GM18499 (cell line): Measurements from ENCODE around the gene MAG.

Experiments
- ATAC-seq: cut with Tn5 transposase; IDR thresholded peaks from one replicate; pipeline ENCODE4 v1.9.1; 2021; ENCODE audit warnings: moderate number of reproducible peaks; ENCODE audit not compliant: insufficient read depth, unreplicated experiment

MAG gene

GRCh38 chr19:35314031-35314430, 22.1 kb downstream of the MAG start:
- no peak for ATAC-seq

GRCh38 chr19:35314858-35315470, 23.0 kb downstream of the MAG start:
- ATAC-seq = no peak

GRCh38 chr19:35315883-35316282, 23.9 kb downstream of the MAG start:
- ATAC-seq = no peak

DNA sequence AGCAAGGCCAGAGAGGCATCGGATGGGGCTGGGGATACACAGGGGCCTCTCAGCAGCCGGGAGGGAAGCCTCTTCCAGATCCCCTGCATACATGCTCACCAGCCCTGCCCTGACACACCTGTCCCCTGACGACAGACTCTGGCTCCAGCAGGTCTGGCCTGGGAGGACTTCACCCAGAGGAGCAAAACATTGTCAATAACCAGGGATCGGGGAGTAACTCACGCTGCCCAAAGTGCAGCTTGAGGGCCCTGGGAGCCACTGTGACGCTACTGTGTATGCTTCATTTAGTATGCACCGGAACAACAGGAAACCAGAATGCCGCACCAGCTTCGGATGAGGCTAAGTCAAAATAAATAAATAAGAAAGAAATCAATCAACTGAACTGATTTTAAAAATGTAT, 24.6 kb downstream of the MAG start:
- ATAC-seq = no peak

DNA sequence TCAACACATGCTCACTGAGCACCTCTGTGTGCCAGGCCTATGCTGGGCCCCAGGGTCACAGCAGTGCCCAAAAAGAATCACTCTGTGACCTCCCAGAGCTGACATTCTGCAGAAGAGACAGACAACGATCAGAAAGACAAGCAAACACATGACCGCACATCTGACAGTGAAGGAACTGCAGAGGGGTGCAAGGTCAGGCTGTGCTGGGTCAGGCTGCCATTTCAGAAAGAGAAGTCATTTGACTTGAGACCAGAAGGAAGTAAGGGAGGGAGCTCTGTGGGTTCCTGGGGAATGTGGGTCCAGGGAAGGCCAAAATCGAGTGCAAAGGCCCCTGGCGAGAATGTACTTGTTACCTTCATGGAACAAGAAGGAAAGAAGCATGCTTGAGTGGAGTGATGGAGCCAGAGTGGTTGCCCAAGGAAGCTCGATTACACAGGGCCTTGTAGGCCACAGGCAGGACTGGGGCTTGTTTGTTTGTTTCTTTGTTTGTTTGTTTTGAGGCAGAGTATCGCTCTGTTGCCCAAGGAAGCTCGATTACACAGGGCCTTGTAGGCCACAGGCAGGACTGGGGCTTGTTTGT, 25.6 kb downstream of the MAG start:
- no peak for ATAC-seq

GRCh38 chr19:35318679-35319448, 26.9 kb downstream of the MAG start:
- no peak for ATAC-seq

DNA sequence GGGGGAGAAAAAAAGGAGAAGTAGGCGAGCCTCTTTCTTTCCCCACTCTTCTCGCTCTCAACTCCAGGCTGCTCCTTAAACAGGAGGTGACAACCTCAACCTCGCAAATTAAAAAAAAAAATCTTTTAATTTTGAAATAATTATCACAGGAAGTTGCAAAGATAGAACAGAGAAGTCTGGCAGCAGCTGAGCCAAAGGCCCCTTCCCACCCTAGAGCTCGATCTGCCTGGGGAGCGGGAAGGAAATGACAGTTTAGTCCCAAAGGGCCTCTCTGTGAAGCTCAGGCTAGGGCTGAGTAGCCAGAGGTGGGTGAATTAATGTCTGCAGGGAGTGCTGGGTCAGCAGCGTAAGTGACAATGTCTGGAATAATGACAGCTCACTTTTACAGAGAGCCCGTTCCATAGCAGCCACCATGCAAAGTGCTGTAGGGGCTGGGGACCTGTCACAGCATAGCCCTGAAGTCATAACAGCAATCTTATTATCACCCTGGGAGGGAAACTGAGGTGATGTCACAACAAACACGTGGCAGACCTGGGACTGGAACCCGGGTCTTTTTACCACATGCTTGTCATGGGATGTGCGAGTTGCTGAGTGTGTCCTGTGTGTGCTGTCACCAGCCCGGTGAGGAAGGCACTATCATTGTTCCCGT, 28.2 kb downstream of the MAG start:
- ATAC-seq = no peak

DNA sequence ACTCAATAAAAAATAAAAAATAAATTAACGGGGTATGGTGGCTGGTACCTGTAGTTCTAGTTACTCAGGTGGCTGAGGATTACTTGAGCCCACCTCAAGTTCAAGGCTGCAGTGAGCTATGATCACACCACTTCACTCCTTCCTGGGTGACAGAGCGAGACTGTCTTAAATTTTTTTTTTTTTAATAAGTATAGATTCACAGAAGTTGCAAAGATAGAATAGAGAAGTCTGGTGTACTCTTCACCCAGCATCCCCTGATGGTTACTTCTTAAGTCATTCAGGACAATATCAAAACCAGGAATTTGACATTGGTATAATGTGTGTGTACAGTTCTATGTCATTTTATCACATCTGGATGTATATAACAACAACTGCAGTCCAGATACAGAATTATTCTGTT, 29.3 kb downstream of the MAG start:
- no peak for ATAC-seq

DNA sequence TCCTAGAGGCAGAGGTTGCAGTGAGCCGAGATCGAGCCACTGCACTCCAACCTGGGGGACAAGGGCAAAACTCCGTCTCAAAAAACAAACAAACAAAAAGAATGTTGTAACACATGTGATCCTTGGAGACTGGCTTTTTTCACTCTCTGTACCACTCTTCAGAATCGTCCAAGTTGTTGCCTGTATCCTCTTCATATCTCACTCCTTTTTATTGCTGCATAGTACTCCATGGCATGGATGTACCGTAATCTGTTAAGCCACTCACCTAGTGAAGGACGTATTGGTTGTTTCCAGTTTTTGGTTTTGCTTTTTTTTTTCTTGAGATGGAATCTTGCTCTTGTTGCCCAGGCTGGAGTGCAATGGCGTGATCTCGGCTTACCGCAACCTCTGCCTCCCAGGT, 30.1 kb downstream of the MAG start:
- ATAC-seq = no peak

DNA sequence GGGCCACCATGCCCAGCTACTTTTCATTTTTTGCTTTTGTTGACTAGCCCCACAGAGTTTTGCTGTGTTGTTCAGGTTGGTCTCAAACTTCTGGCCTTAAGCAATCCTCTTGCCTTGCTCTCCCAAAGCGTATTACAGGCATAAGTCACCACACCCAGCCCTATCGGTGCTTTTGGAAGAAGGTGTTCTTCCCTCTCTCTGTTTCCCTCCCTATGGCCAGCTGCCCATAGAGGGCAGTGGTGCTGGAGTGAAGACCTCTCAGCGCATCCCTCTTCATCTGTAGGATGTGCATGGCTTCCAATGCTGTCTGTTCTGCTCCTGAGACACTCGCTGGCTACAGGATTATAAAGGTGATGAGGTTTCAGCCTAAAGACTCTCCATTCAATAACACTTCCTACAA, 35.7 kb downstream of the MAG start:
- ATAC-seq = no peak

DNA sequence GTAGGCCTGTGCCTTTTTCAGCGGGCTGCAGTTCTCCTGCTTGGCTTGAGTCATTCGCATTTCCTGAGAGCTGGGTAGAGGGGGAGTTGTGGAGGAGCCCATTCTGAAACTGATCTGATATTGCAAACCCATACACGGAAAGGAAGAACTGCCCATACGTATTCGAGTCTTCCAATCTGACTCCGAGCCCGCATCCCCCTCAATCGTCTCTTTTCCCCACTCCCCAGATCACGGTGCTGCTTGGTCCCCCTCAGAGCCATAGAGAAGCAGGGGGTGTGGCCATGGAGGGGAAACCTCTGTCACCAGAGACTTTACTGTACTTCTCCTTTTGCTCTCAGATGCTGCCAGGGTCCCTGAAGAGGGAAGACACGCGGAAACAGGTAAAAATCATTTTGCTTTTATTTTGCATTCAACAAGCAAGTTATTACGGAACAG, 36.9 kb downstream of the MAG start, which contains the start of gene CD22:
Gene CD22 (plus strand): TSS at position 337 of the 435 bp plus-strand sequence. CDS start 2,854 bp downstream, outside the sequence.
- no peak for ATAC-seq

DNA sequence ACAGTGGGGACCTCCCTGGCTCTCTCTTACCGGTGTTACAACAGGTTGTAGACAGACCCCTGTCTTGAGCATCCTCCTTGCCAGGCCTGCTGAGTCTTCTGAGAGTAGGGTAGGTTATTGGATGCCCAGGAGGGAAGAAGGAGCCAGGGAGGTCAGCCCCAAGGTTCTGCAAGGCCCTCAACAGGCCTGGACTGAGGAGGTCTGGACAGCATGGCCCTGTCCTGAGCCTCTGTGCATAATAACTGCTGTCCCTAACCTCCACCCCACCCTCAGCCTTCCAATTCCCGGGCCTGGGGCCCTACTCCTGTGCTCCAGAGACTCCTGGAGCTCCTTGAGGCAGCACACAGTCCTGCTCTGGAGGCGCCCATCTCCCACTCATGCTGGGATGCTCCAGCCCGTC, 37.4 kb downstream of the MAG start:
- no peak for ATAC-seq

GRCh38 chr19:35330475-35330874, 38.5 kb downstream of the MAG start:
- ATAC-seq = no peak

GRCh38 chr19:35331551-35332214, 39.7 kb downstream of the MAG start:
- ATAC-seq = no peak

DNA sequence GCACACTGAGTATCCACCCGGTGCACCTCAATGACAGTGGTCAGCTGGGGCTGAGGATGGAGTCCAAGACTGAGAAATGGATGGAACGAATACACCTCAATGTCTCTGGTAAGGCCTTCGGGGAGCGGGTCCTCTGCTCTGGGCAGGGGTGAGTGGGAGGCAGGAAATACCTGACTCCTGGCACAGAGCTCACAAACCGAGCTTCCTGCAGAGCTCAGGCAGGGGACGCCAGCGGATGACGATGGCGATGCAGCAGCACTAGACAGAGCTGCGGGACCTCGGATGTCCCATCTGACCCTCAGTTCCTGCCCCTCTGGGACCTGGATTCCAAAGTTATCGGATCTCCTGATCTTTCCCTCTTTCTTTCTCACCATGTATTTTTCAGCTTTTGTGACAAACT, 40.9 kb downstream of the MAG start:
- ATAC-seq = no peak

GRCh38 chr19:35334144-35334753, 42.3 kb downstream of the MAG start:
- no peak for ATAC-seq

DNA sequence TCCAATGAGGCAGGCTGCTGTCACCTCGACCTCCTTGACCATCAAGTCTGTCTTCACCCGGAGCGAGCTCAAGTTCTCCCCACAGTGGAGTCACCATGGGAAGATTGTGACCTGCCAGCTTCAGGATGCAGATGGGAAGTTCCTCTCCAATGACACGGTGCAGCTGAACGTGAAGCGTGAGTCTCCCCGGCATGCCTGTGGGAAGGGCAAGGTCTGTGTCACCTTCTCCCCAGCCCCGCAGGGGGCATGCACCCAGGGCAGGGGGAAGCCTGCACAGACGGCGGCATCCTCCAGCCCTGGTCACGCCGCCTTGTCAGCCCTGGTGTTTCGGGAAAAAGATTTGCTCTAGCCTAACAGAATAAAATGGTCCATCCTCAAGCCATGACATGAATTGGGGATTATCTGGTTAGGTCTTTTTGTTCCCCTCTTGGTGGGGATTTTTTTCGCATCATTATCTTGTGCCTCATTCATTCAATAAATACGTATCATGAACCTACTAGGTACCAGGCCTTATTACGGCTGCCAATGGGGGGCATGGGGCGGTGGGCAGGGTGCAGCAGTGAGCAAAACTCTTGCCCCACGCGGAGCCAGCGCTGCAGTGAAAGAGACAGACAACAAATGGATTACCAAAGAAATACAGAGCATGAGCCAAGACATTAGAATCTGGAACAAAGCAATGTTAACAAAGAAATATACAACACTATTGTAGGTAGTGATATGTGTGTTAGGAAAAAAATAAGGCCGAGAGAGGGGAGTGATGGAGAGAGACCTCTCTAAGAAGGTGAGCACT, 44.4 kb downstream of the MAG start:
- ATAC-seq = no peak

DNA sequence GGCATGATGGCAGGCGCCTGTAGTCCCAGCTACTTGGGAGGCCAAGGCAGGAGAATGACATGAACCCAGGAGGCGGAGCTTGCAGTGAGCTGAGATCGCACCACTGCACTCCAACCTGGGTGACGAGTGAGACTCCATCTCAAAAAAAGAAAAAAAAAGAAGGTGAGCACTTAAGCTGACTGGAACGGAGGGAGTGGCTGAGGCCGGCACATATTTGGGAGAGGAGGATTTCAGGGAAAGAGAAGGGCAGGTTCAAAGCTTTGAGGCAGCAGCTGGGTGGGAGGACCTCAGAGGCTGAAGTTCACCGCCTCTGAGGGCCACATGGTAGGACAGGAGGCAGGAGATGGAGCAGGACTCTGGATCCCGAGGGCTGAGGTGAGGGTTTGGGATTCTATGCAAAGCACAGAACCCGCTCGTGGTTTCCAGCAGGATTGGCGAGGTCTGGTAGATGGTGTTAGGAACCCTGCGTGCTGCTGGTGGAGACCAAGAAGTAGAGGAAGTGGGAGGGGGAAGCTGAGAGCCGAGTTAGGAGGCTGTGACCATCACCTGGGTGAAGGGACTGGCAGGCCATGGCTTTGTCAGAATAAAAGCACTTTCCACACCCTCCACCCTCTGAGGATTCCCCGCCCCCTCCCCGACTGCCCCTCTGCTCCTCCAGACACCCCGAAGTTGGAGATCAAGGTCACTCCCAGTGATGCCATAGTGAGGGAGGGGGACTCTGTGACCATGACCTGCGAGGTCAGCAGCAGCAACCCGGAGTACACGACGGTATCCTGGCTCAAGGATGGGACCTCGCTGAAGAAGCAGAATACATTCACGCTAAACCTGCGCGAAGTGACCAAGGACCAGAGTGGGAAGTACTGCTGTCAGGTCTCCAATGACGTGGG, 45.4 kb downstream of the MAG start:
- no peak for ATAC-seq

GRCh38 chr19:35337984-35338296, 46.0 kb downstream of the MAG start:
- ATAC-seq = no peak
